ENCODE results near the gene SLC35C1. TPM values are rescaled to one million over a fixed set of nuclear protein-coding genes. Genes with fewer than 3 reads are reported as not detected.

The SLC35C1 gene
- polyA plus RNA-seq (ENCODE audit: insufficient read length) = 6.6 TPM

DNA sequence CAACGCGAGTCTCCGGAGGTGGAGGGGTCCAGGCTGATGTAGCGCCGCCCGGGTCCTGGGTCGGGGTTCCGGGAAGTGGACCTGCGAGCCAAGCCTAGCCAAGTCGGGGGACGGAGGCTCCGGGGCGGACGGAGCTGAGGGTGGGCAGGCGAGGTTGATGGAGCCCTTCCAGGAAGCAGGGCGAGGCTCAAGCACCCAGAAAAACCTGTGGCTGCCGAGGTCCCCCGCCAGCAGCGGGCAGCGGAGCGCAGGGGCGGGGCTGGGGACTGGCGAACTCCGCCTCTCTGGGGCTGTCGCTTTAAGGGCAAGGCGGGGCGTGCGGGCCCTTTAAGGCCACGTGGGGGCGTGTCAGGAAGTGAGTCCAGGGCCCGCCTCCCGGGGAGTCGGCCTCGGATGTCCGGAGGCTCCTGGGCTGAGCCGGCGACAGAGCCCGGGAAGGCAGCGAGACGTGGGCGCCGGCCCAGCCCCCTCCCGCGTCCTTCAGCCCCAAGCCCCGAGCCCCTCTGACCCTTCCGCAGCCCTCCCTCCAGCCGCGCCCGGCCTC is at the start of gene SLC35C1:
Gene SLC35C1, plus strand, starts transcription at position 389 of the 544 bp plus-strand sequence. CDS start 653 bp downstream, outside the sequence.
- DNase-seq (ENCODE audit: low read depth) = peak; percentile 68

GRCh38 chr11:45755281-45755859 is 49.6 kb upstream of the SLC35C1 start:
- DNase-seq (ENCODE audit: low read depth) = no peak

GRCh38 chr11:45756384-45757010 is 48.5 kb upstream of the SLC35C1 start:
- no peak for DNase-seq (ENCODE audit: low read depth)

GRCh38 chr11:45757672-45758071 is 47.3 kb upstream of the SLC35C1 start:
- no peak for DNase-seq (ENCODE audit: low read depth)

GRCh38 chr11:45761659-45762058 is 43.3 kb upstream of the SLC35C1 start:
- no peak for DNase-seq (ENCODE audit: low read depth)

- DNase-seq (ENCODE audit: low read depth) = no peak
Observed at GRCh38 chr11:45765107-45765668, 39.8 kb upstream of the SLC35C1 start.

GRCh38 chr11:45765836-45766235 is 39.1 kb upstream of the SLC35C1 start:
- no peak for DNase-seq (ENCODE audit: low read depth)

DNA sequence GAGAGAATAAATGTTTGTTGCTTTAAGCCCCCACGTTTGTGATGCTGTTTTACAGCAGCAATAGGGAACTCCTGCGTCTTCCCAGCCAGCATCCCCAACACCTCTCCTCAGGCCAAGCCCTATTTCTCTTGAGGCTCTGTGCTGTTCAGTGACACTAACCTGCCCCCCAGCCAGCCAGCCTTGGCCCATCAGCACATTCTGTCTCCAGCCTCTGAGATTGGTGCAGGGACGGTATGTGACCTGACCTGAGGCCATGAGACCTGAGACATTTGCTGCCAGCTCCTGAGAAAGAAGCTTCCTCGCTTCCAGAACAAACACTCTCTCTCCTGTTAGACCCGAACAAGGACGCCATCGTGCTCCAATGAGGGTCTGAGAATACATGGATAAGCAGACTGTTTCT is 38.5 kb upstream of the SLC35C1 start:
- DNase-seq (ENCODE audit: low read depth) = no peak

DNA sequence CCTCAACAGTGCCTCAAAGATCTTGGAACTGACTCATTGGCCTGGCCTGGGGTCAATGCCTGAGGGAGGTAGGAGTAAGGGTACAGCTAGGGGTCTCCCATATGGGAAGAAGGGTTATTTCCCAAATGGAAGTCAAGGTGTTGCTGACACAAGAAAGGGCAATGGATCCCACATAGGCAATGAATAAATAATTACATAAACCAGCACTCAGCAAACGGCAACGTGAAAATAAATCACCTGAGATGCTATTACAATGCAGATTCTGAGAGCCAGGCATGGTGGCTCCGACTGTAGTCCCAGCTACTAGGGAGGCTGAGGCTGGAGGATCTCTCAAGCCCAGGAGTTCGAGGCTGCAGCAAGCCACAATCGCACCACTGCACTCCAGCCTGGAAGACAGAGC is 36.5 kb upstream of the SLC35C1 start:
- no peak for DNase-seq (ENCODE audit: low read depth)

DNA sequence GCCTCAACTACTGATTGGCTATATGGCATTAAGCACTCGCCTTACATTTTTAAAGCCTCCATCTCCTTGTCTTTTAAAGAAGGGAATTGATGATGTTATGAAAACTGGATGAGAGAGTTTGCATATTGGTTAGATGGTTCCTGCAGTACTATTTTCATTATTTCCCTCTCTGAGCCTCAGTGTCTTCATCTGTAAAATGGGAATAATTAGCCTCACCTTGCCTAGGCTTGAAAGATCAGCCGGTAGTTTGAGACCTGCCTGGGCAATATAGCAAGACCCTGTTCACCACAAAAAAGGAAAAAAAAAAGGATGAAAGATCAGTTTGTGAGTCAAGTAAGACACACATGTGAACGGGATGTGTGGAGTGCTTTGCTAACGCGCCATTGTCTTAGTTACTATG is 35.0 kb upstream of the SLC35C1 start:
- DNase-seq (ENCODE audit: low read depth) = no peak

DNA sequence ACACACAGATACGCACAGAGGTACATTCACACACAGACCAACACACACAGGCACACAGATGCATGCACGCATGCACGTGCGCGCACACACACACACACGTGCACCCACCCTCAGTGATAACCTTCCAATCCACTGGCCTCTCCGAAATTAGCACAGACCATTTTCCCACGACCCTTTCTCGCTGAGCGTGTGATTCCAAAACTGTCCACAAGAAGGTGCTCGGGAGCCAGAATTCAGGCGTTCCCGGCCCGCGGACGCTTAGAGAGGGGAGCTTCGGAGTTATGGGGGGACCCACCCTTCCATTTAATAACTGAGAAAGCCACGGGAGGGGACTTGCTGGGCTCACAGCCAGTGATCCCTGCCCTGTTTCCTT is 33.8 kb upstream of the SLC35C1 start:
- no peak for DNase-seq (ENCODE audit: low read depth)

DNA sequence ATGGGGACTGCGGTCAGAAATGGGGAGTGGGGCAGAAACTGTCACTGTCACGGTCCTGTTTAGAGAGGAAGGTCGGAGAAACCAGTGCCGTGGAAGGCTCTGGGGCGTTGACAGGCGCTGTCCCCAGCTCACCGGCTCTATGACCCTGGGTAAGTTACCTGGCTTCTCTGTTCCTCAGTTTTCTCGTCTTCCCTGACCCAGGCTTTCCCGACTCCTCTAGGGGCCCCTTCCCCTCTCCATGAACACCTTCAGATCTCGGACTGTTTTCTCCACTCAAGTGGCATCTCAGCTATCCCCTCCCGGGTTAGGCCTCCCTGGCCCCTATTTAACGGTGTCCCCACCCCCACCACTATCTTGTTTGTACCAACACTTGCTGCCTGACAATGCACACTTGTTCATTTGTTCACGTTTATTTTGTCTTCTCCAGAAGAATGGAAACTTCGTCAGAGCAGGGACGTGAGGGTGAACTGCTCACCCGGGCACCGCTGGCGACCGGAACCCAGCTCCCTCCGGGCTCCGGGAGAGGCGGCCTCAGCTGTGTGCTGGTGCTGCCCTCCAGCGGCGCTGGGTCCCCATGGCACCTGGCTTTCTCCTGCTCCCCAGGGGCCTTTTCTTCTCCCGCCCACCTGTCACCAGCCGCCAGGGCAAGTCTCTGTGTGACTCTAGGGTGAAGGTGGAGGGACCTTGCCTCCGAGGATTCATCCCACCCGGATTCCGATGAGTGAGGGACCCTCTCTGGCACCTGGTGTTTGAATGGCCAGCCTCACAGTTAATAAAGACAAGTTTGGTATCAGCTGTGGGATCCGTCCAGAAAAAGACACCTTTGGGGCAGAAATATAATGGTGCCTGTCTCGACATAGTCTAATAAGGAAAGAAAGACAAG is 33.1 kb upstream of the SLC35C1 start:
- no peak for DNase-seq (ENCODE audit: low read depth)

GRCh38 chr11:45772449-45772774 is 32.5 kb upstream of the SLC35C1 start:
- no peak for DNase-seq (ENCODE audit: low read depth)

DNA sequence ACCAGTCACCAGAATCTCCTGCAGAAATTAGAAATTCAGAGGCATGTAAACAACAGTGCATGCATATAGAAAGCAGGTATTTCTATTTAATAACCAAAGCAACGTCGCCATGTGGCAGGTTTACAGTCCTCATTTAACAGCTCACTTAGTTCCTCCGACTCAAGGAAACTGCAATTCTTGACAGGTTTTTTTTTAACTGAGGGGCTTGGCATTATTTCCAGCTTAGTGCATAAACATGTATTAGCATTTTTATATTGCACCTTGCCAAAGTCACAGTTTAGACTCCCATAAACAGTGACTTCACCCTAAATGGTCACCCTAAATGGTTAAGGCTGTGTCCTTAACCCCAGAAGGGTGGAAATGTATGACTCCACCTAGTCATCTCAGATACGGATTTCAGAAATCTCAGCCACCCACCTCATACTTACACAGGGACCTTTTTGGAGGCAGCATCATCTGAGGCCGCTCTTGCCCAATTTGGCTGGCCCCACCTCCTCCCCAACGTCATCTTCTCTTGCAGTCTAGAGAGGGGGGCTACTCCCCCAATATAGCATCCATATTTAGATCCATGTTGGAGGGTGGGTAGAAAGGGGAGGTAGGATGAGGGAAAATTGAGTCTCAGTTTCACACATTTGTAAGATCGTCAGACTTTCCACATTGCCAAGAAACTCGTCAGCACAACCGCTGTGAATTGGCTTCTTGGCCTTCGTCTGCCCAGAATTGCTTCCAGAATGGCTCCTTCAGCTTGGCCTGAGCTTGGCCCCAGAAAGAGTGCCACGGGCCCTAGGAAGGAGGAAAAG is 31.8 kb upstream of the SLC35C1 start:
- no peak for DNase-seq (ENCODE audit: low read depth)

DNA sequence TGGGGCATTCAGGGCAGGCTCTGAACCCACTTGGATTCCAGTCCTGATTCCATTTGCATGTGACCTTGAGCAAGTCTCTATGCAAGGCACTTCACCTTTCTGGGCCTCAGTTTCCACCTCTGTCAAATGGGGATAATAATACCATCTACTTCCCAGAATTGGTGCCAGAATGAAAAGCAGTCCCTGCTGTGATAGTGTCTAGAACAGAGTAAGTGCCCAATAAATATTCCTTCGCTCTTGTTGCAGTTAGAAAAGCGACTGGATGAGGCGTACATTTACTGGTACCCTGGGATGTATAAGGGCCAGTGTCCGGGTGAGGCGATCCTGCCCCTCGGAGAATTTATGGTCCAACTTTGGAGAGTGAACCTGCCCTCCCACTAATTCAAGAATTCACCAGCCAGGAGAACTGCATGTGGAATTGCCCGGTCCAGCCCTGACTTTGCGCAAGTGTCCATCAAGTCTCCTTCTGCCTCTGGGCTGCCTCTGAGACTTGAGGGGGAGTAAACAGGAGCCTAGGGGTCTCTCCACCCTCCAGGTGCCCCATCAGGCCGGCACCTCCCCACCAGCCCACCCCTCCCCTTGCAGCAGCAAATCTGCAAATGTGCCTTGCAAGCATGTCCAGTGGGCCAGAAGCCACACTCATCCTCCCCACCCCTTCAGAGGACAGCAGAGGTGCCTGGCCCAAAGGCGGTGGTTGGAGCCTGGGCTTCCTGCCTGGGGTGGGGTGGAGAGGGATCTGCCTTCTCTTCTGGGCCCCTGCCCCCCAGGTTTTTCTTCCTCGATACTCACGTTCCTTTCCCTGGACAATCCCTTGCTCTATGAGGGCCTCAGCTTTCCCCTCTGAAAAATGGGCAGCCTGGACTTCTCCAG is 30.9 kb upstream of the SLC35C1 start:
- no peak for DNase-seq (ENCODE audit: low read depth)

DNA sequence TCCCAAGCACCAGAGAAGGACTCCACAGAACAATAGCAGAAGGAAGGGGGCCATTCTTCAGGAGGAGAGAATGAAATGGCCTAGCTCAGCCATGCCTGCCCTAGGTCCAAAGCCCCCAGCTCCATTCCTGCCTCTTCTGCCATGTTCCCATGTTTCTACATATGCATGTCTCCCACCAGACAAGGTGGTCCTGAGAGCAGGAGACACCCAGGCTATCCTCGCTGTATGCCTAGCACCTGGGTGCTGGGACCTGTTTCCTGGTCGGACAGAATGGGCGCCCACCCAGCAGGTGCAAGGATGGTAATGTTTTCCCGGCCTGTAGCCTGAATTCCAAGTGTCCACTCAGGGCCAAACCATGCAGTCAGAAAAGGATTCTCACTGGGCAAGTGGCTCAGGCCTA is 30.2 kb upstream of the SLC35C1 start:
- DNase-seq (ENCODE audit: low read depth) = no peak

DNA sequence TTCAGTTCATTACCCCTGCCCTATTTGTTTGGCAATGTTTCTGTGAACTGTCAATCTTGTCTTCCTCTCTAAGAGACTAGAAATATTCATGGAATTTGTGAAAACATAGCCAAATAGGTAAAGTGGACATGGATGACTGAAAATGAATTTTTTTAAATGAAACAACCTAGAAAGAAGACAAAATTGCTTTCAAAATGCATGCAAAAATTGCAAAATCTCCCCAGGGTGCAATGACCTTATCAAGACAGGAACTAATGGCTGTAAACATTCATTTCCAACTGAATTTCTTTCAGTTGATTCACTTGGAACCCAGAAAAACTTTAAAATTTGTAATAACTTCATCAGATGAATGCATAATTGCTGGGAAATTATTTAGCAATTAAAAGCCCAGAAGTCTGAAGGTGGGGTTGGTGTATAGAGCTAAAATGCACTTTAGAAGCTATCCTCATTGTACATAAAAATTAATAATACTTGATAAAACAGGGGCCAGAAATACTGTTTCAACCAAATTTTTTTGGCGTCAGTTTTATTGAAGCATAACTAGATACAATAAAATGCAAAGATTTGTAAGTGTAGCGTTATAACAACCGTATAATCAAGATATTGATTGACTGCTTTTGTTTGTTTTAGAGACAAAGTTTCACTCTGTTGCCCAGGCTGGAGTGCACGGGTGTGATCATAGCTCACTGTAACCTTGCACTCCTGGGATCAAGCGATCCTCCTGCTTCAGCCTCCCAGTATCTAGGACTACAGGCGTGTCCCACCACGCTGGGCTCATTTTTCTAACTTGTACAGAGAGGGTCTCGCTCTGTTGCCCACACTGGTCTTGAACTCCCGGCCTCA is 27.6 kb upstream of the SLC35C1 start:
- peak; percentile 4 for DNase-seq (ENCODE audit: low read depth)

GRCh38 chr11:45778341-45778740 is 26.6 kb upstream of the SLC35C1 start:
- DNase-seq (ENCODE audit: low read depth) = no peak

DNA sequence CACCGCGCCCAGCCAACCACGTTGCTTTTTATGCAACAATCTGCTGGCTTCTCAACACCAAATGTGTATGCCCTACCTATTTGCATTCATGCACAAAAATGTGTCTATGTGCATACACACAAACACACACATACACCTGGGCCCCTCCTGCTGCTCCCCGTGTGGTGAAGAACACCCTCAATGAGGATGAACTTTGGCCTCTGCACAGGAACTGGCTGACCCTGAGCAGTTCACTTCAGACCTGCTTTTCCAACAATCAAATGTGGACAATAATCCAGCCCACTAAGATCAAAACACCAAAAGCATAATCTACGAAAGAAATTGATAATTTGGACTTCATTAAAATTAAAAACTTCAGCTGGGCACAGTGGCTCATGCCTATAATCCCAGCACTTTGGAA is 25.3 kb upstream of the SLC35C1 start:
- no peak for DNase-seq (ENCODE audit: low read depth)

GRCh38 chr11:45786272-45786671 is 18.7 kb upstream of the SLC35C1 start:
- no peak for DNase-seq (ENCODE audit: low read depth)

Measured in forelimb muscle (tissue), 1 donor.